Renal cortical epithelial cell (primary cell): ENCODE measurements around the gene CYP27B1. TPM values are rescaled to one million over a fixed set of nuclear protein-coding genes. Genes with fewer than 3 reads are reported as not detected.
"Not testable (repeated sequence)": the region's sequence is repeated elsewhere in the genome, so short reads cannot be mapped to it uniquely, and the experiment has no call there.

ENCODE experiments used
- DNase-seq: peaks from one replicate; pipeline ENCODE4 v3.0.0-alpha.2; 2011; ENCODE audit warnings: low read depth
- total RNA-seq: library from RNA; depleted of rRNA; stranded (reverse); fragments of >200 nt; gene quantifications from 2 replicates; pipeline ENCODE4 v1.2.3, GENCODE V29; 2014

CYP27B1 gene
- total RNA-seq, 1 donor from 2014 or later, result 0.50 TPM

DNA sequence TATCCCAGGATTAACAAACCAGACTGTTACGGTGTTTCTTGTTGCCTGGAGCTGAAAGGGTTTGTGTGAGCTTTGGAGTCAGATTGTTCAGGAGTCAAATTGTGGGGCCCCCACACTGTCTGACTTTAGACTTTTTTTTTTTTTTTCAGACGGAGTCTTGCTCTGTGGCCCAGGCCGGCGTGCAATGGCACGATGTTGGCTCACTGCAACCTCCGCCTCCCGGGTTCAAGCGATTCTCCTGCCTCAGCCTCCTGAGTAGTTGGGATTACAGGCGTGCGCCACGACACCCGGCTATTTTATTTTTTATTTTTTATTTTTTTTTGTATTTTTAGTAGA is 16.6 kb upstream of the CYP27B1 start:
- DNase-seq, result no peak

DNA sequence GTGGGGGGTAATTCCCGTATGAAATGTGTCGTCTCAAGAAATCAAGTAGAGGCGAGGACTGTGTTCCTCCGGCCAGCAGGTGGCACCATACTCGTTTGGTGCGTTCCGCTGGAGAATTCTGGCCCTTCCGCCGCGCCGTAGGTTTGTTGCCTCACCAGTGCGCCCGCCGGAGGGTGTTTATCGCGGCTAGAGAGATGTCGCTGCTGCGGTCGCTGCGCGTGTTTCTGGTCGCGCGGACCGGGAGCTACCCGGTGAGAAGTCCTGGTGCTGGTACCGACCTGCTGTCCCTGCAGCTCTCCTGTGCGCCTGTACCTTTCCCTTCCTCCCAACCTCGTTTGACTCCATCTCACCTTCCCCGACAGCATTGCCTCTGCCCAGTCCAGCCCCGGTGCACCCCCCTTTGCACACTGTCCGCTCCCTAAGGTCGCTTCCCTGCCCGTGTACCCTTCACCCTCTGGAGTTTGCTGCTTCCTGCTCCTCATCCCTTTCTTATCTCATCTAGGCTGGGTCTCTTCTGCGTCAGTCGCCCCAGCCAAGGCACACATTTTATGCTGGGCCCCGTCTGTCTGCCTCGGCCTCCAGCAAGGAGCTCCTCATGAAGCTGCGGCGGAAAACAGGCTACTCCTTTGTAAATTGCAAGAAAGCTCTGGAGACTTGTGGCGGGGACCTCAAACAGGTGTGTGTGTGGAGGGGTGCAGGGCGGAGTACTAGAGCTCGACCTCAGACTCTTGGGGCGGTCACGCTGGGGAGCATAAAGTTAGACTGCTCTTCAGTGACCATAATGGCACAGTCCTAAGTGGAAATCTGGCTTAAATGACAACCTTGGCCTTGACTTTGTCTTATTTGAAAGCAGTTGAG is 16.0 kb upstream of the CYP27B1 start, which contains the start of gene TSFM:
TSS of gene TSFM (plus strand) at position 180 of the 858 bp plus-strand sequence. CDS start at position 195, 15 bp downstream.
- DNase-seq, result peak; percentile 81

DNA sequence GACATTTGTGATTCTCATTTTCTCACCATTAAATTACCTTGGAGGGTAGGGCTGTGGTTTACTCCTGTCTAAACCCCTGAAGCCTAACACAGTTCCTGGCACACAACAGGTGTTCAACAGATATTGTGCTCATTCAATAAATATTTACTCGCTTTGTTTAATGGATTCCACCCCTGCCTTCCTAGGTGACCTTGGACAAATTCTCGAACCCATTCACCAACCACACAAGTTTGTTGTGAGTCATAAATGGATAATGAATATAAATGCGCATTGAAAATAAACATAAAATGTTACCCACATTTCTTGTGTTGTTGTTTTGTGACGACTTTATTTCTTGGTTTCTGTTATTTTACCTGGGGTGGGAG is 15.3 kb upstream of the CYP27B1 start:
- DNase-seq, result no peak

DNA sequence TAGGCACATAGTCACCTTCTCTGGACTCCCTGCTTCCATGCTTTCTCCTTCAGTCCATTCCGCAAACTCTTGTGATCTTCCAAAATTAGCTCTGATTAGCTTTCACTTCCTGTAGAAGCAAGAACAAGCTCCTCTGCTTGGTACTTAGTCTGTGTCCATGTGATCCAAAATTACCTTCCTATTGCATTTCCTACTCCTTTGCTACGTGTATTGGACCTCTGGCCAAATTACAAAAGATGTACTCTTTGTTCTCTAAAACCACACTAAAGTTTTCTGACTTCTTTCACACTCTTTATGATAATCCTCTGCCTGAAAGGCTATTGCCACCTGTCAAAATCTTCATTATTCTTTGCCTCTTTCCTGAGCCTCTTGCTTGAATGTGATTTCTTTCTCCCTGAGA is 14.9 kb upstream of the CYP27B1 start:
- DNase-seq, result no peak

DNA sequence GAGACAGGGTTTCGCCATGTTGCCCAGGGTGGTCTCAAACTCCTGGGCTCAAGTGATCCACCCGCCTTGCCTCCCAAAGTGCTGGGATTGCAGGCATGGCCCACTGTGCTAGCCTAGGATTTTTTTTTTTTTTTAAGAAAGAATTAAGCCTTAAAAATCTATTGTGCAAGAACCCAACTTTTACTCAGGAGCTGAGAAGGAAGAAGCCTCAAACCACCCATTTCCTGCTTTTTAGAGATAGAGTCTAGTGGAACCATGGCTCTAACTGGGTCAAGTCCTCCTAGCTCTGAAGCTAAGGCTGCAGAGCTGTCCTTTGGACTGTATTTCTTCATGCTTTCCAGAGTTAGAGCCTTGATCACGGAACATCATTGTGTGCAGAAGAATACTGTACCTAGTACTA is 14.4 kb upstream of the CYP27B1 start:
- DNase-seq, result no peak

DNA sequence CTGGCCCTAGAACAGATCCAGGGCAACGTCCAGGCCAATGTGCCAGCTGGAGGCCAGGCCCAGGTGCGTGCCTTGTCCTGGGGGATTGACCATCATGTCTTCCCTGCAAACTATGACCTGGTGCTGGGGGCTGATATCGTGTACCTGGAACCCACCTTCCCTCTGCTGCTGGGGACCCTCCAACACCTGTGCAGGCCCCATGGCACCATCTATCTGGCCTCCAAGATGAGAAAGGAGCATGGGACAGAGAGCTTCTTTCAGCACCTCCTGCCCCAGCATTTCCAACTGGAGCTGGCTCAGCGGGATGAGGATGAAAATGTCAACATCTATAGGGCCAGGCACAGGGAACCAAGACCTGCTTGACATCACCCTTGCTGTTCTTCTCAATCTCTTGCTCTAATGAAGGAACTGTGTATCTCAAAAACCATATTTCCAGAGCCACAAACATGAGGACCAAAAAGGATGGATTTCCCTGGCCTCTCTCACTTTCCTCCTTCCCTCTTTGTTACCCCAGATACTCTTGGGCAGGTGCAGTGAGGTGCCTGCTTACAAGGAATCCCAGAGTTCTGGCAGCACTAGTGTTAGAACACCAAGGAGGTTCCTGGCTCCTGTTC is 13.5 kb upstream of the CYP27B1 start:
- no peak for DNase-seq

DNA sequence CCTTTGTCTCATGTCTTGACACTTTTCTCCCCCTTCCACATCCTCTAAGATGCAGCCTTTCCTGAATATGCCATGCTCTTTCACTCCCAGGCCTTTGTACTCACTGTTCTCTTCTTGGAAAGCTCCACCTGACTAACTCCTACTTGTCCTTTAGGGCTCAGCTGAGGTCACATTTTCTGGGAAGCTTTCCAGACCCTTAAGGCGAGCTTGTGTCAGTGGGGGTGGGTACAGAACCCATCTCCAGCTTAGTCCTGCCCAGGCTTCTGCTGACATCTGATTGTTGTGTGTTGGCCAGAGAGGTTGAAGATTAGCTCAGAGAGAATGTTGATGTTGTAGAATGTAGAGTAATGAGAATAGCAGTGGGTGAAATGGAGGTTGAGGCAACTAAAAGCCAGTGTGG is 12.9 kb upstream of the CYP27B1 start:
- peak; percentile 94 for DNase-seq

DNA sequence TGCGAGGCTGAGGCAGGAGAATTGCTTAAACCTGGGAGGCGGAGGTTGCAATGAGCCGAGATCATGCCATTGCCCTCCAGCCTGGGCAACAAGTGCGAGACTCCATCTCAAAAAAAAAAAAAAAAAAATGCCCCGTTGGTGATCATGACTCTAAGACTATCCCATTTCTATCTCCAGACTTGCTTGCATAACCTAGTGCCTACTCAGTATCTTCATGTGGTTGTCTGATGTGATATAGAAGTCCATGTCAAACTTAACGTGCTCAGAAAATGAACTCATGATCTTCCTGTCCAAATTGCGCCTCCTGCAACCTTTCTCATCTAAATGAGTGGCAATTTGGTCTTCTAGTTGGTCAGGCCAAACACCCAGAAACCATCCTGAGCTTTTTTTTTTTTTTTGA is 11.0 kb upstream of the CYP27B1 start:
- DNase-seq, result no peak

DNA sequence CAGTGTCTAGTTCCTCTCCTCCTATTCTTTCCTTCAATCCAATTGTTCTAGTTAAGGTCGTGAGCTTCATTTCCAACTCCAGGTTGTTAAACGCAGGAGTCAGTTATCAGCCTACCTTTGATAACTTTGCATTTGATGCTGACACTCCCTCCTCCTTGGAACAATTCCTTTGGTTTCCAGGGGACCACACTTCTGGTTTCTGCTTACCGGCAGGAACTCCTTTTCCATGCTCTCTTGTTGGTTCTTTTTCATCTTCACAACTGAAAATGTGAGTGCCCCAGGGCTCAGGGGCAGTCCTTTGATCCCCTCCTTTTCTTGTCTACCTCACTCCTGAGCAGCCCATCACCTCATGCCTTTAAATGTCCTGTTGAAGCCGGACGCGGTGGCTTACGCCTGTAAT is 10.5 kb upstream of the CYP27B1 start:
- DNase-seq, result no peak

DNA sequence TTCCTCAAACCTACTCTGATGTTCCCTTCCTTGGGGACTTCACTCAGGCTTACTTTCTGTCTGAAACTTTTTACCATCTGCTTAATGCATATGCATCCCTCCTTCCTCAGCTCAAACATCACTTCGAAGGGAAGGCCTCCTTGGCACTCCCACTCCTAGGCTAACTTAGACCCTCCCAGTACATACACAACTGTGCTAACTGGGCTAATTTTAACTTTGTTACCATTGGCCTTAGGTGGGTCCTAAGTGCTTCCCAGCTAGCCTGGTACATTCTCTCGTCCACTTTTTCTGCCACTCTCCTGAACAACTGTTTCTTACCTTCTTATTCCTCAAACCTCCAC is 9.3 kb upstream of the CYP27B1 start:
- DNase-seq, result no peak

DNA sequence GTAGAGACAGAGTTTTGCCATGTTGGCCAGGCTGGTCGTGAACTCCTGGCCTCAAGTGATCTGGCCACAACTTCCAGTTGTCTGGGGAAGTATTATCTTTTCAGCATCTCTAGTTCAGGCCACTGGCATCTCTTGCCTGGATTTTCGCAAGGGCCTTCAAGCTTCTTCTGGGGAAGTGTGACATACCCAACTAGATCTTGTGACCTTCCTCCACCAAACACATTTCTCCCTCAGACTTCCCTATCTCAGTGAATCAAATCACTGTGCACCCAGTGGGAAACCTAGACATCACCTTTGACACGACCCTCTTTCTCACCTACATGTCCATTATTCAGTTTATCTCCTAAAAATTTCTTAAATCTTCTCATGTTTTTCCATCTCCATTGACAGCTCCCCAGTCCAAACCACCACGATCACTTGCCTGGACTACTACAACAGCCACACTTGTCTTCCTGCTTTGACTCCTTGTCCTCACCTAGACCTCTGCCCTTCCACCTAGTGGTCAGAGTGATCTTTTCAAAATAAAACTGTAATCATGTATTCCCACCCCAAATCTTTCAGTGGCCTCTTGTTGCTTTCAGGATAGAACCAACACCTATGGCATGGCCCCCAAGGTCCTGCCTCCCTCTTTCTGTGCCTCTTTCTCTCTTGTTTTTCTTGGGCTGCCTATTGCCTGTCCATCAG is 8.8 kb upstream of the CYP27B1 start:
- DNase-seq, result no peak

DNA sequence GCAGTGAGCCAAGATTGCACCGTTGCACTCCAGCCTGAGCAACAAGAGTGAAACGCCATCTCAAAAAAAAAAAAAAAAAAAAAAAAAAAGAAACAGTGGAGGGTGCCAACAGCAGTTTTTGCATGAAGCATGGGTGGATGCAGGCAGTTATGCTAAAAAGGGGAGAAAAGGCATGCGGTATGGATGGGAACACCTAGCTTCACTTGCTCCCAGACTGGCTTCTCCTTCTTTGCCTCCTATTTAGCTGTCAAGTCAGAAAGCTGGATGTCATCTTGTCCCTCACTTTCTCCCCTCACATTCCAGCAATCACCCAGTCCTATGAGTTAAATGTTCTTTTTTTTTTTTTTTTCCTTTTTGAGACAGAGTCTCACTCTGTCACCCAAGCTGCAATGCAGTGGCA is 8.2 kb upstream of the CYP27B1 start:
- no peak for DNase-seq

DNA sequence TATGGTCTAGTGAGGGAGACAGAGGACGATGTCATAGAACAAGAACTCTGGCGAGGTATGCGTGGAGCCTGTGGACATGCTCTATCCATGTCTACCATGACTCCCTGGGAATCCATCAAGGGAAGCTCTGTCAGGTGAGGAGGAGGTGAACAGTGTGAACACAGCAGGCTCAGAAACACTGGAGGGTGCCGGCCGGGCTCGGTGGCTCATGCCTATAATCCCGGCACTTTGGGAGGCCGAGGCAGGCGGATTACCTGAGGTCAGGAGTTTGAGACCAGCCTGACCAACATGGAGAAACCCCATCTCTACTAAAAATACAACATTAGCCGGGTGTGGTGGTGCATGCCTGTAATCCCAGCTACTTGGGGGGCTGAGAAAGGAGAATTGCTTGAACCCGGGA is 7.8 kb upstream of the CYP27B1 start:
- DNase-seq, result not testable (repeated sequence)

DNA sequence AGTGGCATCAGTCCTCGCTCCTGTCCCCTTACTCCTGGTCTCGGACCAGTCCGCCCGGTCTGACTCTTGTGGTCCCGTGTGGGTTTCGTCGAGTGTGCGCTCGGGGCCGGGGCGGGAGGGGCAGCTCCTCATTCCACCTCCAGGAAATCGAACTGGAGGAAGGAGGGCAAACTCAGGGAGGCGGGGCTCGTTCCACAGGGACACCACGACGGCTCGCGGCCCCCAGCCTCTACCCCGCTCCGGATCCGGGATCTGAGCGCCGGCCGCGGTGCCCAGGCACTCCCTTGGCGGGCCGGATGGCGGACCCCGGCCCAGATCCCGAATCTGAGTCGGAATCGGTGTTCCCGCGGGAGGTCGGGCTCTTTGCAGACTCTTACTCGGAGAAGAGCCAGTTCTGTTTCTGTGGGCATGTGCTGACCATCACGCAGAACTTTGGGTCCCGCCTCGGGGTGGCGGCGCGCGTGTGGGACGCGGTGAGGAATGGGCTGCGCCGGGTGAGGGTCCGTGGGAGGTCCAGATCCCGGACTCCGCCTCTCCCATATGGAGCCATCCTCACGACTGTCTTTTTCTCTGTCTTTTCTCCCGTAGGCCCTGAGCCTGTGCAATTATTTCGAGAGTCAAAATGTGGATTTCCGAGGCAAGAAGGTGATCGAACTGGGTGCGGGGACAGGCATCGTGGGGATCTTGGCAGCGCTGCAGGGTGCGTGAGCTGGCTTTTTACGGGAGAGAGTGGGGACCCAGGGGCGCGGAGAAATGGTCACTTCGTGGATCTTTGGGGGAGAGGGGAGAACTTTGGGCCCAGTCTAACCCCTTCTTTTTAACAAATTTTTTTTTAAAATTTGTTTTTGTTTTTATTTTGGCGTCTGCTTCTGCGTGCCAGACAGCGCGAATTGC is 5.8 kb upstream of the CYP27B1 start, which contains the start of gene EEF1AKMT3:
TSS of gene EEF1AKMT3 (plus strand) at position 186 of the 894 bp plus-strand sequence. CDS start at position 297, 111 bp downstream.
- DNase-seq, result no peak

DNA sequence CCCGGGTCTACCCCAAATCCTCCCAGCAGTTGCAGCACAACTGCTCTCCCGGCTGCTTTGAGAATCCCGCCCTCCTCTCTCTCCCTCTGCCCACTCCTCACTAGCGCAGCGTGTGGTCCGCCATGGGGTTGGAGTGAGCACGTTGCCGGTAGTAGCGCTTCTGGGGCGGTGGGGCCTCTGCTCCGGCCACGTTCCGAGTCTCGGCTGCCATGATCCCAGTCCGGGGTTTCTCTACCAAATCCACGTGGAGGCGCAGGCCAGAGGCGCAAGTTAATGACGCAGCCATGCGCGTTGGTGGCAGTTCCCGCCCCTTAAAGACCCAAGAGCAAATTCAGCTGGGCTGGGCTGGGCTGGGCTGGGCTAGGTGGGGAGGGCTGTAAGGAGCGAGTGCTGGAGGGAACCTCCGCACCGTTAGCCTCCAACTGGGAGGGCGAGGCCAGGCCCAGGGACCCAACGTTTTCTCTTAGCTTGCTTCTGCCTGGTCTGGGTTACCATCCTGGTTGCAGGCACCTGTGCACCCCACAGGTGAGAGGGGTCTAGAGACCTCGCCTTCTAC is 5.1 kb upstream of the CYP27B1 start, which contains the start of gene METTL1:
TSS of gene METTL1 (minus strand) at position 233 of the 556 bp plus-strand sequence. CDS start at position 211, 22 bp downstream.
- peak; percentile 90 for DNase-seq

DNA sequence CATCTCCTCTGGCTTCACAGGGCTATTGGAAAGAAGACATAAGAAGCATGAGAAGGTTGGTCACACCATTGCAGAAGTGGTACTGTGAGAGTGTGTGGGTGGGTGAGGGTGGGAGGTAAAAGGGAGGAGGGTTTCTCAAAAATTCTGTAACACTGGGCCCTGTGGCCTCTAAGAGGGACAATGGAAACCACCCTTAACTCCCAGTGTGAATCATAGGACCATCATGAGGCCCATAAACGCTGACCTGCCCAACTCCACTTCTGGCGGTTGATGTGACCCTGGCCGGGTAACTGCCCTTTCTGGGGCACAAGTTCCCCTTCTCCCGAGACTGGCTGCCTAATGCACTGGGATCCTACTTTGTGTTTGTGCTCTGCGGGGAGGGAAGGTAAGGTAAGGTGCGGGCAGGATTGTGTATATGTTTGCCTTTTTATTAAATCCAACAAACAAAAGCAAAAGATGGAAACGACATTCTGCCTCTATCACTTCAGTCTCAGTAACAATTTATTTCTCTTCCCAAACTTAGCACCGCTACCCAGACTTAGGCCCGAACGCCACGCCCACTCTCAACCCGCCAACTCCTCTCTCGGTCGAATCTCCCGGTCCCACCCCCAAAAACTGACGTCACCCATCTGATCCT is 4.5 kb upstream of the CYP27B1 start:
- peak; percentile 78 for DNase-seq

DNA sequence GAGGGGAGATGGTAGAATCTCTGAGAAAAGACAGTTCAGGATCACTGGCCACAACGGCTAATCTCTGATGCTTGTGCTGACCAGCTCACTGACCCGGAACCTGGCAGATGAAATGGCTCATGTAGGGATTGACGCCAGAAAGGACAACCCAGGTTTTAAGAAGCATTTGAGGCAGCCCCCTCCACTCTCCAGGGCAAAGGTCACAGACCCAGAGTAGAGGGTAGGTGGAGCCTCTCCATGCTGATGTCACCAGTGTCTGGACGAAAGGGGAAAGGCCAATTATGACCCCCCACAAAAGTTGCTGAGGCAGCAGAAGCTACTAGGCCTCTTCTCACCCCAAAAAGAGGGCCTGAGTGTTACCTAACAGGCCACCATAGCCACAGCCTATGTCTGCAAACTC is 3.9 kb upstream of the CYP27B1 start:
- no peak for DNase-seq

DNA sequence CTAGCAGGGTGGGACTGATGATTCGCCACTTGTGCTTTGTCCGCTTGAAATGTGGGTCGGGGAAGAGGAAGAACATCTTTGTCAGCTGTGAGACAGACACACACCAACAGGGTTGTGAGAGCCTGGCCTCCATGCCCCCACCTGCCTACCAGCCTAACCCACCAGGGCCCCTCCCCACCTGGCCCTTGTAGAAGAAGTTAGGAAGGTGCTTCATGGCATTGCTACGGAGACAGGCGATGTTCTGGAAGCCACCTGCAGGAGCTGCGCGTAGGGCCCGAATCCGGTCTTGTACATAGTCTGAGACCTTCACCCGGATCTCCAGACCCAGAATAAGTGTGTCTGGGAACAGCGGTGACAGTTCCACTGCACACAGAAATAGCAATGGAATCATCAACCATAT is 2.7 kb upstream of the CYP27B1 start:
- no peak for DNase-seq

DNA sequence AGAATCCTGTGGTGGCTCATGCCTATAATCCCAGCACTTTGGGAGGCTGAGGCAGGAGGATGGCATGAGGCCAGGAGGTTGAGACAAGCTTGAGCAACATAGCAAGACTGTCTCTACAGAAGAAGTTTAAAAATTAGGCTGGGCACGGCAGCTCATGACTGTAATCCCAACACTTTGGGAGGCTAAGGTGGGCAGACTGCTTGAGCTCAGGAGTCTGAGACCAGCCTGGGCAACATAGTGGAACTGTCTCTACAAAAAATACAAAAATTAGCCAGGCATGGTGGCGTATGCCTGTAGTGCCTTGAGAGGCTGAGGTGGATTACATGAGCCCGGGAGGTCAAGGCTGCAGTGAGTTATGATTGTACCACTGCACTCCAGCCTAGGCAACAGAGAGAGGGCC is 998 bp upstream of the CYP27B1 start:
- DNase-seq, result no peak

DNA sequence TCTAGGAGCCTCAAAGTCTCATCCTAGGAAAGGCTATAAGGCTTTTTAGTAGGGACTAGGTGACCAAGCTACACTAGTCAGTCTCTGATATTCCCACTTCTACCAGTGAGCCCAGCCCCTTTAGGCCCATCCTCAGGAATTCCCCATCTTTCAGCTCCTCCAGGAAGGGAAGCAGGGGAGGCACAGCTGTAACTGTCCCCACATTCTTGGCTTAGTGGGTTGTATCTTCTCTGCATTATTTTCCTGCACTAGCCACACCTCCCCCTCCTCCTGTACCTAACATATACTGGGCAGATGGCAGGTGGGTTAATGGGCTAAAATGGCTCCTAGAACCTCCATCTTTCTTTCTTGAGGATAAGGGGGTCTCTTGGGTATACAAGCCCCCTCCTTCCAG is 424 bp upstream of the CYP27B1 start:
- no peak for DNase-seq
